HFF-Myc (cell line): ENCODE results near the gene OGDH.

ENCODE experiments used
- DNase-seq: peaks from one replicate; pipeline ENCODE4 v3.0.0-alpha.2; 2011; ENCODE audit warnings: low read depth; ENCODE audit errors: extremely low read depth
- H3K4me3 ChIP-seq: replicated peaks from 2 replicates; pipeline ENCODE4 v1.5.1; 2011; ENCODE audit warnings: low read depth, mild to moderate bottlenecking, control low read depth, low read length
- TF ChIP-seq, protein P1 (sequence below): IDR thresholded peaks from 2 replicates; pipeline ENCODE4 v1.5.1; 2012; ENCODE audit warnings: mild to moderate bottlenecking, low read depth, low read length, control low read depth; ENCODE audit errors: missing control alignments

OGDH gene

GRCh38 chr7:44671069-44671468, 64.6 kb downstream of the OGDH start:
- no peak for DNase-seq
- TF ChIP-seq, protein P1, sequence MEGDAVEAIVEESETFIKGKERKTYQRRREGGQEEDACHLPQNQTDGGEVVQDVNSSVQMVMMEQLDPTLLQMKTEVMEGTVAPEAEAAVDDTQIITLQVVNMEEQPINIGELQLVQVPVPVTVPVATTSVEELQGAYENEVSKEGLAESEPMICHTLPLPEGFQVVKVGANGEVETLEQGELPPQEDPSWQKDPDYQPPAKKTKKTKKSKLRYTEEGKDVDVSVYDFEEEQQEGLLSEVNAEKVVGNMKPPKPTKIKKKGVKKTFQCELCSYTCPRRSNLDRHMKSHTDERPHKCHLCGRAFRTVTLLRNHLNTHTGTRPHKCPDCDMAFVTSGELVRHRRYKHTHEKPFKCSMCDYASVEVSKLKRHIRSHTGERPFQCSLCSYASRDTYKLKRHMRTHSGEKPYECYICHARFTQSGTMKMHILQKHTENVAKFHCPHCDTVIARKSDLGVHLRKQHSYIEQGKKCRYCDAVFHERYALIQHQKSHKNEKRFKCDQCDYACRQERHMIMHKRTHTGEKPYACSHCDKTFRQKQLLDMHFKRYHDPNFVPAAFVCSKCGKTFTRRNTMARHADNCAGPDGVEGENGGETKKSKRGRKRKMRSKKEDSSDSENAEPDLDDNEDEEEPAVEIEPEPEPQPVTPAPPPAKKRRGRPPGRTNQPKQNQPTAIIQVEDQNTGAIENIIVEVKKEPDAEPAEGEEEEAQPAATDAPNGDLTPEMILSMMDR, result no peak
- H3K4me3 ChIP-seq, result no peak overlapping the region

DNA sequence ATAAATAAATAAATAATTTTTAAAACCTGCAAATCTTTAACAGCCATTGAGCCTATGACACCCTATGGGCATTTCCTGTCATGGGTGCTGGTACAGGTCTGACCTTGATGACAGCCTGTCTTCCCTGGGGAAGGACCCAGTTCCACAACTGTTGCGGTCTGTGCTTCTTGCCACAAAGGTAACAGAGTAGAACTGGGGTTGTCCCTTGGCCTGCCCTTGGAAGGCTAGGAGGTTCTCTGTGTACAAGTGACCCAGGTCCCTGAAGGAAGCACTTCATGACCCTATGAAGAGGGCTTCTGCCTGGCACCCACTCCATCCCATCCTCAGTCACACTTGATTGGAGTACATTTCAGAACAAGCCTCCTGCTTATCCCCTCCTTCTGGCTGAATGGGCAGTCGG, 66.9 kb downstream of the OGDH start:
- TF ChIP-seq, protein P1, result no peak

DNA sequence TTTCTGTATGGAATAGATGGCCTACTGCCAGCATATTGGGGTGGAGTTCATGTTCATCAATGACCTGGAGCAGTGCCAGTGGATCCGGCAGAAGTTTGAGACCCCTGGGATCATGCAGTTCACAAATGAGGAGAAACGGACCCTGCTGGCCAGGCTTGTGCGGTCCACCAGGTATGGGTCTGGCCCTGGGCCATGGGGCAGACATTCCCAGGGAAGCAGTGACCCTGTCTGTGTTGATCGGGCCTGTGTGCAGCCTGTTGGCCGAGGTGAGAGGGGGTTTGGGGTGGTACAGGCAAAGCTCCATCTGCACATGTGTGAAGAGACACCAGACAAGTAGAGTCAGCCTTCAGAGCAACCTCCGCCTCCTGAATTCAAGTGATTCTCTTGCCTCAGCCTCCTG, 67.3 kb downstream of the OGDH start:
- TF ChIP-seq, protein P1, result no peak
- no peak overlapping the region for H3K4me3 ChIP-seq
- no peak for DNase-seq

More for the DNA sequence above, 66.9 kb downstream of the OGDH start:
- H3K4me3 ChIP-seq, result no peak overlapping the region
- no peak for DNase-seq

- TF ChIP-seq, protein P1, result no peak
- H3K4me3 ChIP-seq, result no peak overlapping the region
- no peak for DNase-seq
Measured at GRCh38 chr7:44674381-44674780, 68.0 kb downstream of the OGDH start.

DNA sequence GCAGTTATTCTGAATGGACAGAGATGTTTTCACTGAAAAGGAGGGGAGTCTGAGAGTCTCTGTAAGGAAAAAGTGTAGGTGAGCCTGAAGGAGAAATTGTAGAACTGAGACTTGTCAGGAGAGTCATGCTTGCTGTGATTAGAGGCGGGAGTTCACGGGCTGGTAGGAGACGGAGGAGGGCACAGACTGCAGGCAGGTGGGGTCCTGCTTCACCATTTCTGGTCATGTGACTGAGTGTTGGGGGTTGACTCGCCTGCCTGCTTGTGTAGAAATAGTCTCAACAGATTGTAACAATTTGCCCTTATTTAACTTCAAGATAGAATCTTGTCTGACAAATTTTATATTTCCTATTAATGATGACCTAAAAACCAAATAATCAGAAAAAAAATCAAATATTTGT, 70.3 kb downstream of the OGDH start:
- H3K4me3 ChIP-seq, result no peak overlapping the region
- no peak for DNase-seq
- TF ChIP-seq, protein P1, result no peak

DNA sequence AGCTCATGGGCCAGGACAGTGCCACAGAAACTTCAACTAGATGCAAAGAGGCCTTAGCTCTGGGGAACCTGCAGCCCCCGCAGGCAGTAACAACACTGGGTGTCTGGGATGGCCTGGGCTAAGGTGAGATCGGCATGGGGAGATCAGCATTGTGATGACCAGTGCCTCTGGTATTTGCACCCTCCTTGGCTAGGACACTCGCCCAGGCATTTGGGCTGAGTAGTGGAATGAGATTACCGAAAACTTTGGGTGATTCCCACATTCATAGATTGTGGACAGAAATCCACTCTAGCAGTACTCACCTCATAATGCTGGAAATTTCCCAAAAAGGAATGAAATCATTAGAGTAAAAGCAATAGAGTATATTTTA, 71.7 kb downstream of the OGDH start:
- TF ChIP-seq, protein P1, result no peak

GRCh38 chr7:44678471-44679179, 72.2 kb downstream of the OGDH start:
- DNase-seq, result peak; percentile 11

More for the DNA sequence above, 71.7 kb downstream of the OGDH start:
- H3K4me3 ChIP-seq, result no peak overlapping the region
- DNase-seq, result no peak

More at GRCh38 chr7:44678471-44679179, 72.2 kb downstream of the OGDH start:
- no peak overlapping the region for H3K4me3 ChIP-seq
- TF ChIP-seq, protein P1, result no peak
